Astrocyte (in vitro differentiated cells and primary cell): ENCODE results near the gene GCC1.

Experiments
- EZH2 ChIP-seq: IDR thresholded peaks from 2 replicates; pipeline ENCODE4 v1.6.1; 2012; ENCODE audit warnings: mild to moderate bottlenecking, low read length, inconsistent platforms; ENCODE audit not compliant: insufficient read depth
- TF ChIP-seq, protein P1 (sequence below): IDR thresholded peaks from 2 replicates; pipeline ENCODE4 v1.5.1; 2011; ENCODE audit warnings: low read depth, mild to moderate bottlenecking, inconsistent platforms, low read length, moderate library complexity; ENCODE audit not compliant: insufficient read depth

DNA sequence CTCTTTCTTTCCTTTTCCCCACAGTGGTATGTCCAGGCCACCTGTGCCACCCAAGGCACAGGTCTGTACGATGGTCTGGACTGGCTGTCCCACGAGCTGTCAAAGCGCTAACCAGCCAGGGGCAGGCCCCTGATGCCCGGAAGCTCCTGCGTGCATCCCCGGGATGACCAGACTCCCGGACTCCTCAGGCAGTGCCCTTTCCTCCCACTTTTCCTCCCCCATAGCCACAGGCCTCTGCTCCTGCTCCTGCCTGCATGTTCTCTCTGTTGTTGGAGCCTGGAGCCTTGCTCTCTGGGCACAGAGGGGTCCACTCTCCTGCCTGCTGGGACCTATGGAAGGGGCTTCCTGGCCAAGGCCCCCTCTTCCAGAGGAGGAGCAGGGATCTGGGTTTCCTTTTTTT is 5.8 kb upstream of the GCC1 start:
- TF ChIP-seq, protein P1, sequence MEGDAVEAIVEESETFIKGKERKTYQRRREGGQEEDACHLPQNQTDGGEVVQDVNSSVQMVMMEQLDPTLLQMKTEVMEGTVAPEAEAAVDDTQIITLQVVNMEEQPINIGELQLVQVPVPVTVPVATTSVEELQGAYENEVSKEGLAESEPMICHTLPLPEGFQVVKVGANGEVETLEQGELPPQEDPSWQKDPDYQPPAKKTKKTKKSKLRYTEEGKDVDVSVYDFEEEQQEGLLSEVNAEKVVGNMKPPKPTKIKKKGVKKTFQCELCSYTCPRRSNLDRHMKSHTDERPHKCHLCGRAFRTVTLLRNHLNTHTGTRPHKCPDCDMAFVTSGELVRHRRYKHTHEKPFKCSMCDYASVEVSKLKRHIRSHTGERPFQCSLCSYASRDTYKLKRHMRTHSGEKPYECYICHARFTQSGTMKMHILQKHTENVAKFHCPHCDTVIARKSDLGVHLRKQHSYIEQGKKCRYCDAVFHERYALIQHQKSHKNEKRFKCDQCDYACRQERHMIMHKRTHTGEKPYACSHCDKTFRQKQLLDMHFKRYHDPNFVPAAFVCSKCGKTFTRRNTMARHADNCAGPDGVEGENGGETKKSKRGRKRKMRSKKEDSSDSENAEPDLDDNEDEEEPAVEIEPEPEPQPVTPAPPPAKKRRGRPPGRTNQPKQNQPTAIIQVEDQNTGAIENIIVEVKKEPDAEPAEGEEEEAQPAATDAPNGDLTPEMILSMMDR = no peak
- no peak for TF ChIP-seq EZH2
